ENCODE measurements around the gene TTC27. TPM values are rescaled to one million over a fixed set of nuclear protein-coding genes. Genes with fewer than 3 reads are reported as not detected.

Gene TTC27
- polyA plus RNA-seq, 1 donor (not counting 4 experiments of a cell fraction or from before 2014, with no cell fraction given) = 28.7 TPM

GRCh38 chr2:32820088-32820487 lies 192.2 kb downstream of the TTC27 start:
- FAIRE-seq (no peak), DNase-seq (ENCODE audit: low read depth, low spot score) (no peak)
- Histone ChIP-seq H3K4me3 (ENCODE audit: control insufficient read depth in 2 of 3, extremely low read depth in 1 of 3, insufficient read depth in 2 of 3, low read depth in 1 of 3, low read length in 3 of 3) (no peak overlapping the region), H3K4me2 (ENCODE audit: control insufficient read depth, extremely low read depth, insufficient read depth, low read depth, low read length) (no peak overlapping the region), H3K79me2 (ENCODE audit: control insufficient read depth, insufficient read depth, low read length) (no peaks in the 10 kb centered on the region), H4K20me1 (ENCODE audit: control insufficient read depth, extremely low read depth, insufficient read depth, low read length) (no peaks in the 10 kb centered on the region), H3K27ac (ENCODE audit: control insufficient read depth, insufficient read depth, low read length) (no peak overlapping the region), H3K4me1 (ENCODE audit: control insufficient read depth, extremely low read depth, insufficient read depth, low read length) (no peaks in the 10 kb centered on the region), H3K36me3 (ENCODE audit: control insufficient read depth in 2 of 2, extremely low read depth in 1 of 2, insufficient read depth in 2 of 2, low read length in 2 of 2) (peaks cover 0 to 2% of the 10 kb centered on the region in 2 experiments), H2AFZ (ENCODE audit: control insufficient read depth, low read length) (no peak overlapping the region), H3K27me3 (ENCODE audit: control insufficient read depth, extremely low read depth, insufficient read depth, low read length) (no peaks in the 10 kb centered on the region), H3K9me1 (ENCODE audit: control insufficient read depth, extremely low read depth, insufficient read depth, low read length) (no peaks in the 10 kb centered on the region), H3K9ac (ENCODE audit: control insufficient read depth, extremely low read depth, insufficient read depth, low read length) (no peak overlapping the region), H3K9me3 (ENCODE audit: control insufficient read depth, low read depth, low read length) (no peaks in the 10 kb centered on the region)
- dilution Hi-C loops (cut with MboI; ENCODE audit: extremely low pct_ligation_motif_present, low sequenced_read_pairs) = no loop called here
- no peak for TF ChIP-seq EZH2 (IDR thresholded peaks at IDR 0.05; ENCODE audit: low read length)
- no peak for TF ChIP-seq CTCF (optimal IDR thresholded peaks at IDR 0.05 in 1 of 3, IDR thresholded peaks at IDR 0.05 in 1 of 3, conservative IDR thresholded peaks at IDR 0.05 in 1 of 3; ENCODE audit: extremely low read depth in 1 of 3, insufficient read depth in 2 of 3, low read length in 3 of 3)

- Histone ChIP-seq H3K79me2 (ENCODE audit: control insufficient read depth, insufficient read depth, low read length) (no peaks in the 10 kb centered on the region), H4K20me1 (ENCODE audit: control insufficient read depth, extremely low read depth, insufficient read depth, low read length) (no peaks in the 10 kb centered on the region), H3K36me3 (ENCODE audit: control insufficient read depth in 2 of 2, extremely low read depth in 1 of 2, insufficient read depth in 2 of 2, low read length in 2 of 2) (peaks cover 0 to 2% of the 10 kb centered on the region in 2 experiments), H3K4me2 (ENCODE audit: control insufficient read depth, extremely low read depth, insufficient read depth, low read depth, low read length) (no peak overlapping the region), H3K4me3 (ENCODE audit: control insufficient read depth in 2 of 3, extremely low read depth in 1 of 3, insufficient read depth in 2 of 3, low read depth in 1 of 3, low read length in 3 of 3) (no peak overlapping the region), H3K27ac (ENCODE audit: control insufficient read depth, insufficient read depth, low read length) (no peak overlapping the region), H3K9ac (ENCODE audit: control insufficient read depth, extremely low read depth, insufficient read depth, low read length) (no peak overlapping the region), H3K4me1 (ENCODE audit: control insufficient read depth, extremely low read depth, insufficient read depth, low read length) (no peaks in the 10 kb centered on the region), H2AFZ (ENCODE audit: control insufficient read depth, low read length) (no peak overlapping the region), H3K9me3 (ENCODE audit: control insufficient read depth, low read depth, low read length) (no peaks in the 10 kb centered on the region), H3K27me3 (ENCODE audit: control insufficient read depth, extremely low read depth, insufficient read depth, low read length) (no peaks in the 10 kb centered on the region), H3K9me1 (ENCODE audit: control insufficient read depth, extremely low read depth, insufficient read depth, low read length) (no peaks in the 10 kb centered on the region)
- no peak for FAIRE-seq
- dilution Hi-C loops (cut with MboI; ENCODE audit: extremely low pct_ligation_motif_present, low sequenced_read_pairs) = no loop called here
- DNase-seq (ENCODE audit: low read depth, low spot score) = no peak
- TF ChIP-seq EZH2 (IDR thresholded peaks at IDR 0.05; ENCODE audit: low read length) = no peak
- TF ChIP-seq CTCF (optimal IDR thresholded peaks at IDR 0.05 in 1 of 3, IDR thresholded peaks at IDR 0.05 in 1 of 3, conservative IDR thresholded peaks at IDR 0.05 in 1 of 3; ENCODE audit: extremely low read depth in 1 of 3, insufficient read depth in 2 of 3, low read length in 3 of 3) = no peak
Observed at GRCh38 chr2:32820701-32821100, 192.9 kb downstream of the TTC27 start.

Measured in keratinocyte (primary cell).